Measurements from ENCODE around the gene MORF4L1.
A peak's percentile ranks its signal among the peaks of the same experiment; 100 is the strongest.

Gene MORF4L1

DNA sequence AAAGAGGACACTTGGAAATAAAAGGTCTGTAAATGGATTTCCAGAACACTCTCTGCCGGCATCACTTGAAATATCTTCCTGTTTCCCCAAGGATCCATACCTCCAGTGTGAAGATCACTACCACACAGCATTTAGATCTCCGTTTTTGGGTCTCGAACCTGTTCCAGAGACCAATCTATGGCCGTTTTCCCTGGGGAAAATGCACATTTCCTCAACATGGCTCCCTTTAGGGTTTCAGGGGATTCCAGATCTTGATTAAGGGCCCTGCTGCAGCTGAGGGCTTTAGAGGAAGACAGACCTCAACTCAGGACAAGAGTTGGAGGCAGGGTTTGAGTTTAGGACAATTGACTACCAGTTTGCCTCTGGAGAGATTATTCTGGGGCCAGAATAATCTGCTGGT lies 70.1 kb downstream of the MORF4L1 start:
- H3K9me3 ChIP-seq (replicated peaks; ENCODE audit: insufficient read depth, low read length) = no peaks in the 10 kb centered on the region
- H3K27ac ChIP-seq (ENCODE audit: low read length) = no peak overlapping the region
- H2AFZ ChIP-seq (ENCODE audit: low read length) = no peak overlapping the region
- H3F3A ChIP-seq (ENCODE audit: insufficient read depth, low read length) = peaks cover 10% of the 10 kb centered on the region; the same call in 1 of the 2 replicates
- no peak for DNase-seq
- H3K36me3 ChIP-seq (replicated peaks; ENCODE audit: insufficient read depth, low read length) = no peaks in the 10 kb centered on the region
- H3K27me3 ChIP-seq (replicated peaks; ENCODE audit: insufficient read depth, low read length) = peaks cover 10% of the 10 kb centered on the region
- H3K4me3 ChIP-seq (ENCODE audit: low read length) = no peak overlapping the region
- no peaks in the 10 kb centered on the region for H4K20me1 ChIP-seq (ENCODE audit: insufficient read depth, low read length)
- peaks cover 16% of the 10 kb centered on the region for H3K4me1 ChIP-seq (ENCODE audit: low read length)
- no peaks in the 10 kb centered on the region for H3K9me2 ChIP-seq (replicated peaks; ENCODE audit: insufficient read depth, low read length)
- no peak overlapping the region for H3K9ac ChIP-seq (ENCODE audit: low read length)
- H3K79me2 ChIP-seq (ENCODE audit: low read length) = no peaks in the 10 kb centered on the region
- TF ChIP-seq EZH2phosphoT487 (IDR thresholded peaks at IDR 0.05; ENCODE audit: low read length) (no peak), EZH2 (optimal IDR thresholded peaks at IDR 0.05; ENCODE audit: low read depth, low read length) (no peak)
- TF ChIP-seq, protein P1, sequence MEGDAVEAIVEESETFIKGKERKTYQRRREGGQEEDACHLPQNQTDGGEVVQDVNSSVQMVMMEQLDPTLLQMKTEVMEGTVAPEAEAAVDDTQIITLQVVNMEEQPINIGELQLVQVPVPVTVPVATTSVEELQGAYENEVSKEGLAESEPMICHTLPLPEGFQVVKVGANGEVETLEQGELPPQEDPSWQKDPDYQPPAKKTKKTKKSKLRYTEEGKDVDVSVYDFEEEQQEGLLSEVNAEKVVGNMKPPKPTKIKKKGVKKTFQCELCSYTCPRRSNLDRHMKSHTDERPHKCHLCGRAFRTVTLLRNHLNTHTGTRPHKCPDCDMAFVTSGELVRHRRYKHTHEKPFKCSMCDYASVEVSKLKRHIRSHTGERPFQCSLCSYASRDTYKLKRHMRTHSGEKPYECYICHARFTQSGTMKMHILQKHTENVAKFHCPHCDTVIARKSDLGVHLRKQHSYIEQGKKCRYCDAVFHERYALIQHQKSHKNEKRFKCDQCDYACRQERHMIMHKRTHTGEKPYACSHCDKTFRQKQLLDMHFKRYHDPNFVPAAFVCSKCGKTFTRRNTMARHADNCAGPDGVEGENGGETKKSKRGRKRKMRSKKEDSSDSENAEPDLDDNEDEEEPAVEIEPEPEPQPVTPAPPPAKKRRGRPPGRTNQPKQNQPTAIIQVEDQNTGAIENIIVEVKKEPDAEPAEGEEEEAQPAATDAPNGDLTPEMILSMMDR (IDR thresholded peaks at IDR 0.05; ENCODE audit: low read length) = no peak
- no peak overlapping the region for H3K4me2 ChIP-seq (ENCODE audit: low read depth, low read length)

DNA sequence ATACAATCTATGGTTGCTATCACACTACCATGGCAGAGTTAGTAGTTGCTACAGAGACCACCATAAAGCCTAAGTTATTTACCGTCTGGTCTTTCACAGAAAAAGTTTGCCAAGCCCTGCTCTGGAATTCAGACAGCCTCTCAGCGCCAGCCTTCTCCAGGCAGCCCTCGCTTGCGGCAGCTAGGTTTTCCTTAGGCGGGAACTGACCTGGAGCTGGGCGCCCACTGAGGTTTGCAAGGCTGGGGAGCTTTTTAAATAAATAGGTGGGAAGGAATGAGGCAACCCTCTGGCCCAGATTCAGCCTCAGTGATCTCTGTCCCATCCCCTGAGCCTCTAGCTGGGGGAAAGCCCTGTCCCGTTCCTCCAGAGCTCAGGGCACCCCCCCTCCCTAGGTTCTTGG lies 71.0 kb downstream of the MORF4L1 start:
- Histone ChIP-seq H3K4me1 (ENCODE audit: low read length) (peaks cover 16% of the 10 kb centered on the region), H3K27ac (ENCODE audit: low read length) (no peak overlapping the region), H4K20me1 (ENCODE audit: insufficient read depth, low read length) (no peaks in the 10 kb centered on the region), H3K4me3 (ENCODE audit: low read length) (no peak overlapping the region), H3K79me2 (ENCODE audit: low read length) (no peaks in the 10 kb centered on the region), H3K9me3 (replicated peaks; ENCODE audit: insufficient read depth, low read length) (no peaks in the 10 kb centered on the region), H3K4me2 (ENCODE audit: low read depth, low read length) (no peak overlapping the region), H3K9ac (ENCODE audit: low read length) (no peak overlapping the region), H2AFZ (ENCODE audit: low read length) (no peak overlapping the region), H3F3A (ENCODE audit: insufficient read depth, low read length) (peaks cover 10% of the 10 kb centered on the region; the same call in 1 of the 2 replicates), H3K27me3 (replicated peaks; ENCODE audit: insufficient read depth, low read length) (peaks cover 10% of the 10 kb centered on the region), H3K9me2 (replicated peaks; ENCODE audit: insufficient read depth, low read length) (no peaks in the 10 kb centered on the region), H3K36me3 (replicated peaks; ENCODE audit: insufficient read depth, low read length) (no peaks in the 10 kb centered on the region)
- DNase-seq = no peak
- no peak for TF ChIP-seq EZH2 (optimal IDR thresholded peaks at IDR 0.05; ENCODE audit: low read depth, low read length)
- TF ChIP-seq, protein P1 (IDR thresholded peaks at IDR 0.05; ENCODE audit: low read length) = no peak
- no peak for TF ChIP-seq EZH2phosphoT487 (IDR thresholded peaks at IDR 0.05; ENCODE audit: low read length)

DNA sequence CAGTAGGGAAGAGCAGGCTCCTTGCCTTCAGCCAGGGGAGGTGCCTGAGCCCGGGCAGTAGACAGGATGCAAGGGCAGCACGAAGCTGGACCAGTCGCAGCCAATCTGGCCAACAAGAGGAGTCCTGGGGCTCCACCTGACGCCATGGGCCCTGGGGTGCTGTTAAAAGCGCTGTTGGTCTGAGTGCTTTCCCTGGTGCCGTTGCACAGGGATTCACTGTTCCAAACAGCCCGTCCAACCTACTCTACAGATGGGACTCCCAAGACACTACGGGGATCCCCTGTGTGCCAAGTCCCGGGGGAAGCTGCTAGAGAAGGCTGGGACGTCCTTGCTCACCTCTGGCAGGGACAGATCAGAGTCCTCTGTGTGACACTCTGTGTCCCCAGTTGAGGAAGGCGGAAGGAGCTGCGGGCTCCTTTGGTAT lies 71.5 kb downstream of the MORF4L1 start:
- Histone ChIP-seq H3K36me3 (replicated peaks; ENCODE audit: insufficient read depth, low read length) (no peaks in the 10 kb centered on the region), H3K27me3 (replicated peaks; ENCODE audit: insufficient read depth, low read length) (peaks cover 10% of the 10 kb centered on the region), H2AFZ (ENCODE audit: low read length) (peak overlapping the region; percentile 91), H3K27ac (ENCODE audit: low read length) (no peak overlapping the region), H3K4me3 (ENCODE audit: low read length) (peak overlapping the region; percentile 72), H3K9me2 (replicated peaks; ENCODE audit: insufficient read depth, low read length) (no peaks in the 10 kb centered on the region), H3K9ac (ENCODE audit: low read length) (peak overlapping the region; percentile 37; the same call in 1 of the 2 replicates), H3F3A (ENCODE audit: insufficient read depth, low read length) (peaks cover 5% of the 10 kb centered on the region; the same call in 1 of the 2 replicates), H4K20me1 (ENCODE audit: insufficient read depth, low read length) (no peaks in the 10 kb centered on the region), H3K79me2 (ENCODE audit: low read length) (no peaks in the 10 kb centered on the region), H3K9me3 (replicated peaks; ENCODE audit: insufficient read depth, low read length) (no peaks in the 10 kb centered on the region), H3K4me1 (ENCODE audit: low read length) (peaks cover 12% of the 10 kb centered on the region), H3K4me2 (ENCODE audit: low read depth, low read length) (peak overlapping the region; percentile 100)
- TF ChIP-seq EZH2 (optimal IDR thresholded peaks at IDR 0.05; ENCODE audit: low read depth, low read length) (no peak), EZH2phosphoT487 (IDR thresholded peaks at IDR 0.05; ENCODE audit: low read length) (no peak)
- TF ChIP-seq, protein P1 (IDR thresholded peaks at IDR 0.05; ENCODE audit: low read length) = no peak
- DNase-seq = no peak
